GM21529 (cell line): ENCODE data around the gene ZFHX3.
"Not testable (repeated sequence)": the region's sequence is repeated elsewhere in the genome, so short reads cannot be mapped to it uniquely, and the experiment has no call there.

Source experiments
- ATAC-seq: cut with Tn5 transposase; IDR thresholded peaks from one replicate; pipeline ENCODE4 v1.9.1; 2021; ENCODE audit not compliant: unreplicated experiment

Gene ZFHX3, protein sequence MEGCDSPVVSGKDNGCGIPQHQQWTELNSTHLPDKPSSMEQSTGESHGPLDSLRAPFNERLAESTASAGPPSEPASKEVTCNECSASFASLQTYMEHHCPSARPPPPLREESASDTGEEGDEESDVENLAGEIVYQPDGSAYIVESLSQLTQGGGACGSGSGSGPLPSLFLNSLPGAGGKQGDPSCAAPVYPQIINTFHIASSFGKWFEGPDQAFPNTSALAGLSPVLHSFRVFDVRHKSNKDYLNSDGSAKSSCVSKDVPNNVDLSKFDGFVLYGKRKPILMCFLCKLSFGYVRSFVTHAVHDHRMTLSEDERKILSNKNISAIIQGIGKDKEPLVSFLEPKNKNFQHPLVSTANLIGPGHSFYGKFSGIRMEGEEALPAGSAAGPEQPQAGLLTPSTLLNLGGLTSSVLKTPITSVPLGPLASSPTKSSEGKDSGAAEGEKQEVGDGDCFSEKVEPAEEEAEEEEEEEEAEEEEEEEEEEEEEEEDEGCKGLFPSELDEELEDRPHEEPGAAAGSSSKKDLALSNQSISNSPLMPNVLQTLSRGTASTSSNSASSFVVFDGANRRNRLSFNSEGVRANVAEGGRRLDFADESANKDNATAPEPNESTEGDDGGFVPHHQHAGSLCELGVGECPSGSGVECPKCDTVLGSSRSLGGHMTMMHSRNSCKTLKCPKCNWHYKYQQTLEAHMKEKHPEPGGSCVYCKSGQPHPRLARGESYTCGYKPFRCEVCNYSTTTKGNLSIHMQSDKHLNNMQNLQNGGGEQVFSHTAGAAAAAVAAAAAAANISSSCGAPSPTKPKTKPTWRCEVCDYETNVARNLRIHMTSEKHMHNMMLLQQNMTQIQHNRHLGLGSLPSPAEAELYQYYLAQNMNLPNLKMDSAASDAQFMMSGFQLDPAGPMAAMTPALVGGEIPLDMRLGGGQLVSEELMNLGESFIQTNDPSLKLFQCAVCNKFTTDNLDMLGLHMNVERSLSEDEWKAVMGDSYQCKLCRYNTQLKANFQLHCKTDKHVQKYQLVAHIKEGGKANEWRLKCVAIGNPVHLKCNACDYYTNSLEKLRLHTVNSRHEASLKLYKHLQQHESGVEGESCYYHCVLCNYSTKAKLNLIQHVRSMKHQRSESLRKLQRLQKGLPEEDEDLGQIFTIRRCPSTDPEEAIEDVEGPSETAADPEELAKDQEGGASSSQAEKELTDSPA (N-terminal part only)

GRCh38 chr16:73047536-73048291, at the start of gene ZFHX3:
Gene ZFHX3, minus strand, starts transcription at chr16:73048128. Its CDS starts 87,983 bp downstream, at chr16:72960145.
- ATAC-seq = peak; percentile 76

DNA sequence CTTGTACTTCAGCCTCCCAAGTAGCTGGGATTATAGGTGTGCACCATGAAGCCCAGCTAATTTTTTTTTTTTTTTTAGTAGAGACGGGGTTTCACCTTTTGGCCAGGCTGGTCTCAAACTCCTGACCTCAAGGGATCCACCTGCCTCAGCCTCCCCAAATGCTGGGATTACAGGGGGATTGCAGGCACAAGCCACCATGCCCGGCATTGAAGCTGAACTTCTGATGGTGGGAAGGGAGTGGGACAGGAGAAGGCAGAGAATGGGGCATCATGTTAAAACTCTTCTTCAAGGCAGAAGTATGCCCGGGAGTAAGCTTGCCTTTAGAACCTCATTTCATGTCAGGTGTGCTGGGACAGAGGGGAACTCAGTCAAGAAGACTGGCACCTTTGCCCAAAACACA, 48.6 kb upstream of the ZFHX3 start:
- ATAC-seq = no peak

- no peak for ATAC-seq
These were observed 48.0 kb upstream of the ZFHX3 start for GRCh38 chr16:73095885-73096421.

DNA sequence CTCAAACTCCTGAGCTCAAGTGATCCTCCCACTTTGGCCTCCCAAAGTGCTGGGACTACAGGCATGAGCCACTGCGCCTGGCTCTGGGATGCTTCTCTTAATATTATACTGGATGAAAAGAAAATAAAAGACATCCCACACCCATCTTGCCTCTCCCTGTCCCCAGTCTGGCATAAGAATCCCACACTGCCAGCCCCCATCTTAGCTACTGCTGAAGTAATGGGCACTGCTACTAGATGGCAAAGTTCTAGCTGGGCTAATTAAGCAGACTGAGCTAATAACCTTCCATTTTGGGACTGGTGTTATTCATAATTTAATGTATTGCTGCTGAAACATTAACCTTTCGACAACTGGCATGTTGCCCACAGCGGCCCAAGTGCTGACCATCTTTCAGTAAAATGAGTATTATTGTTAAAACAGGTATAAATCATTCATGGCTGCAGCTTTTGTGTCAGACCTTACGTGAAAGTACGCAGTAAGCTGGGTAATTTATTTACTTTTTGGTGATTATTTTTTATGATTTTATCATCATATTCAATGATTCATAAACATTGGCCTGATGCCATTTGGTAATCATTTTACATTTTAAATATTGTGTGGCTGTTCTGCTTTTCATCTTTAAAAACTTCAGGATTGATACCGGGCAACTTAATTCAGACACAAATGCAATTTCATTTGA, 47.4 kb upstream of the ZFHX3 start:
- no peak for ATAC-seq

GRCh38 chr16:73094371-73094770, 46.4 kb upstream of the ZFHX3 start:
- no peak for ATAC-seq

DNA sequence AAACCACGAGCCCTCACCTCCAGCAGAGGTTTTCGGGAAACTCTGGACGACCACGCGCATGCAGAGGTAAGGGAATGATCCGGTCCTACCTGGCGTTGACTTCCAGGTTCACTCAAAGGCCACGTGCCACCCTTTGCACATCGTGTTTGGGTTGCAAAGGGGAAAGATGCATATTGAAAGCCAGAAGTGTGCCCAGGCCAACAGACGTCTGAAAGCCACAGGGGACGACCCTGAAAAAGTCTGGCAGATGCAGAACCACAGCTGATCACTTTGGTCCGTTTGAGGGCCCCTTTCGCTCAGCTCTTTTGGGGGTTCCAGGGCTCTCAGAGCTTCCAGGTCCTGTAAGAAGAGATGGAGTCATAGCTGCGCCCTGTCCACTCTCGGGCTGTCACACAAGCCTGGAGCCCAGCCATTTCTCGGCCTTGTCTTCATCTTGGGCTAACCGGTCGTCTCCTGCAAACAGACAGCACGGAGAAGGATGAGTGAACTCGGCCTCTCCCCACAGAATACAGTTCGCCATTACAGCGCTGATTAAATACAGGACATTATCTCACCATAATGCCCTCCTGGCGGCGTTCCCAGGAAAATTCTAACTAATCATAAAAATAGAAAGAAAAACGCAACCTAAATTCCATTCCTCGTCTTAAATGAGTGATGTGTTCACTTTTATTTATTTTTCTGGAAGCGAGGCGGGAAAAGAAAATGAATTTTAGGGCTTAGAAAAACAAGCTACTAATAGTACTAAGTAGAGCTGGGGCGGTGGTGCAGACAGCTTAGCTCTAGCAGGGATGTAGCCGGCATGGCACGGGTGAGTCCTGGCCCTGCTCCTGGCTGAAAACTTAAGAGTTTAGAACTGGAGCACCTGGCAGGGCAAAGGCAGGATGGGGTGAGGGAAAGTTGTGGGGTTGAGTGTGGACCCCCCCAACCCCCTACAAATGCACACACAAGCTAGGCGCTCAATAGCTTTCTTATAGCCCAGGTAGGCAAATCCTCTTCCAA, 45.5 kb upstream of the ZFHX3 start:
- no peak for ATAC-seq

DNA sequence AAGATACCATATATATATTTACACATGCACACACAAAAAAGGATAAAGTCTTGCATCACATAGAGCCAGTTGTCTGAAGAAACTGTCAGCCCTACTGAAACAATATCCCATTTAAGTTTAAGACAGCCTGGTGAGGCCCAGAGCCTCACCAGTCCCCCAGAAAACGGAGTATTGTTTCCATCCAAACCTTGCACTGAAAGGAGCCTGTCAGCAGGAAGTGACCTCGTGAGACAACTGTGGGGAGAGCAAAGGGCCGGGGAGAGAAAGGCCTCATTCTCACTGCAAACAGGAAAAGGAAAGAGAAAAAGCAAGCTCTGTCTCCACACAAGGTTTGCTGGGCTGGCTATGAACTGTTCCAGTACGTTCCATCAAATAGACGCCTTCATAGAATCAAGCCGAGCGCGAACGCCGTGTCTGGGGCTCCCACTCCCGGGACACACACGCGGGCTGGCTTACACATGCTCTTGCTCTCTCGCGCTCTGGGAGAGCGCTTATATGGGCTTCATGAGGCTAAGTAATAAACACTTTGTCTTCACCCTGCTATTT, 44.4 kb upstream of the ZFHX3 start:
- no peak for ATAC-seq

DNA sequence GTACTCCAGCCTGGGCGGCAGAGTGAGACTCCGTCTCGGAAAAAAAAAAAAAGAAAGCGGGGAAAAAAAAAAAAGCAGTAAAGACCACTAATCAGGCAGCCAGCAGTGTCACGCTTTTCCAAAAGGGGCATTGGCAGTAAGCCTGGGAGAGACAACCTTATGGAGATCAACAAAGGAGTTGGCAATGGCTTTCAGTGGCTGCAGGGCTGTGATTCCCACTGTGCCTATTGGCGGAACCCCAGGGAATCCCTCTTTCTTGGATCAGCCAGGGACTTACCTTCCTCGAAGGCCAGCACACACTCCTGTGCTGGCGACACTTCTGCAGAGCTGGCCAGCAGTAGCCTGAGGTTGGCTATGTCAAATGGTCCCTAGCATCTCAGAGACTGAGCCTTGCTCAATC, 43.2 kb upstream of the ZFHX3 start:
- no peak for ATAC-seq

GRCh38 chr16:73089420-73089819, 41.5 kb upstream of the ZFHX3 start:
- no peak for ATAC-seq

- ATAC-seq = no peak
These were observed 38.2 kb upstream of the ZFHX3 start for GRCh38 chr16:73086108-73086507.

GRCh38 chr16:73083271-73083670, 35.3 kb upstream of the ZFHX3 start:
- ATAC-seq = no peak

DNA sequence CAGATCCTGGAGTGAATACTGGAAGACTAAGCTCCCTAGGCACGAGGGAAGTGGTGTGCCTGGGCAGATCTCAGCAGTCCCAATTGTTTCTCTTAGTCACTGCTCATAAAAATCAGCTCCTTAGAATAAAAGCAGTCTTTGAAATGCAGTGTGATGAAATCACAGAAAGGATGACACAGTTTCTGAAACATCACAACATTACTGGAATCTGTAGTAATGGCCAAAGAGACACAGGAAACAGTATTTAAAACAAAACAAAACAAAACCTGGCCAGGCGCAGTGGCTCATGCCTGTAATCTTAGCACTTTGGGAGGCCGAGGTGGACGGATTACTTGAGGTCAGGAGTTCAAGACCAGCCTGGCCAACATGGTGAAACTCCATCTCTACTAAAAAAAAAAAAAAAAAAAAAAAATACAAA, 34.7 kb upstream of the ZFHX3 start:
- not testable (repeated sequence) for ATAC-seq

DNA sequence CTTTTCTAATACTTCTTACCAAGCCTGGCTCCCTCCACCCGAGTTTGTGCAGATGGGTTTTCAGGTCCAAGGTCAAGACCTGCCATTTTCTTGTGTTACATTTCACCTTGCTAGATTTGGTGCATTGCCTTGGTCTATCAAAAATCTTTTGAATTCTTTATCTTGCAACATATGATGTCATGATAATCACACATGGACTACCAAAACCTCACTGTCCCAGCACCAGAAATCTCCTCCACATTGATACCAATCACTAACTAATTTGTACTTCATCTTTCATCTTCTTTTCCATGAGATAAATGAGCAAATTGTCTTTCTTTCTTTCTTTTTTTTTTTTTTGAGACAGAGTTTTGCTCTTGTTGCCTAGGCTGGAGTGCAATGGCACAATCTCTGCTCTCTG, 33.0 kb upstream of the ZFHX3 start:
- no peak for ATAC-seq

GRCh38 chr16:73076324-73076810, 28.4 kb upstream of the ZFHX3 start:
- no peak for ATAC-seq

- no peak for ATAC-seq
These were observed 26.5 kb upstream of the ZFHX3 start for GRCh38 chr16:73074382-73074781.

- ATAC-seq = not testable (repeated sequence)
These were observed 24.1 kb upstream of the ZFHX3 start for GRCh38 chr16:73072051-73072450.

- no peak for ATAC-seq
These were observed 23.4 kb upstream of the ZFHX3 start for GRCh38 chr16:73071131-73071940.
